AG20443 (cell line): Measurements from ENCODE around the gene CEP97.
"Not testable (repeated sequence)": the region's sequence is repeated elsewhere in the genome, so short reads cannot be mapped to it uniquely, and the experiment has no call there.

Experiments used
- DNase-seq: peaks from one replicate; pipeline ENCODE4 v3.0.0; 2012; ENCODE audit warnings: low spot score, mixed read lengths

CEP97 gene

GRCh38 chr3:101703169-101703568, 21.2 kb upstream of the CEP97 start:
- DNase-seq = no peak

GRCh38 chr3:101704639-101705038, 19.8 kb upstream of the CEP97 start:
- DNase-seq = not testable (repeated sequence)

- DNase-seq = no peak
Observed at GRCh38 chr3:101709126-101709525, 15.3 kb upstream of the CEP97 start.

GRCh38 chr3:101718455-101718854, 6.0 kb upstream of the CEP97 start:
- no peak for DNase-seq

GRCh38 chr3:101719604-101720185, 4.7 kb upstream of the CEP97 start:
- no peak for DNase-seq

- peak; percentile 42 for DNase-seq
Observed at GRCh38 chr3:101720851-101721840, 3.3 kb upstream of the CEP97 start.

GRCh38 chr3:101722394-101723173, 1.8 kb upstream of the CEP97 start:
- no peak for DNase-seq

GRCh38 chr3:101725194-101725889, 928 bp downstream of the CEP97 start:
- peak; percentile 16 for DNase-seq

GRCh38 chr3:101725890-101726275, 1.5 kb downstream of the CEP97 start:
- no peak for DNase-seq

- DNase-seq = no peak
Observed at GRCh38 chr3:101729586-101729985, 5.2 kb downstream of the CEP97 start.

GRCh38 chr3:101730839-101731238, 6.4 kb downstream of the CEP97 start:
- DNase-seq = no peak

GRCh38 chr3:101732240-101732641, 7.8 kb downstream of the CEP97 start:
- no peak for DNase-seq

- DNase-seq = no peak
Observed at GRCh38 chr3:101735833-101736232, 11.4 kb downstream of the CEP97 start.

GRCh38 chr3:101741914-101742313, 17.5 kb downstream of the CEP97 start:
- DNase-seq = not testable (repeated sequence)

GRCh38 chr3:101744811-101745210, 20.4 kb downstream of the CEP97 start:
- DNase-seq = no peak

GRCh38 chr3:101745934-101746333, 21.5 kb downstream of the CEP97 start:
- DNase-seq = not testable (repeated sequence)

- not testable (repeated sequence) for DNase-seq
Observed at GRCh38 chr3:101753386-101754113, 29.1 kb downstream of the CEP97 start.

GRCh38 chr3:101758224-101758623, 33.8 kb downstream of the CEP97 start:
- DNase-seq = no peak

GRCh38 chr3:101762041-101762646, 37.7 kb downstream of the CEP97 start:
- no peak for DNase-seq

GRCh38 chr3:101777745-101778281, 53.4 kb downstream of the CEP97 start:
- DNase-seq = not testable (repeated sequence)
